GM23248 (cell line): ENCODE results near the gene CDH22.

ENCODE experiments used
- EZH2 ChIP-seq: fragments of 200-600 bp; sonication (generic); IDR thresholded peaks from 2 replicates; pipeline ENCODE4 v1.6.1; 2018; ENCODE audit warnings: antibody characterized with exemption, mild to moderate bottlenecking; ENCODE audit not compliant: insufficient read depth, poor library complexity, severe bottlenecking
- EZH2phosphoT487 ChIP-seq: fragments of 200-600 bp; sonication (generic); IDR thresholded peaks from 2 replicates; pipeline ENCODE4 v1.6.1; 2018; ENCODE audit warnings: antibody characterized with exemption, moderate library complexity, mild to moderate bottlenecking, low read depth; ENCODE audit not compliant: insufficient read depth

DNA sequence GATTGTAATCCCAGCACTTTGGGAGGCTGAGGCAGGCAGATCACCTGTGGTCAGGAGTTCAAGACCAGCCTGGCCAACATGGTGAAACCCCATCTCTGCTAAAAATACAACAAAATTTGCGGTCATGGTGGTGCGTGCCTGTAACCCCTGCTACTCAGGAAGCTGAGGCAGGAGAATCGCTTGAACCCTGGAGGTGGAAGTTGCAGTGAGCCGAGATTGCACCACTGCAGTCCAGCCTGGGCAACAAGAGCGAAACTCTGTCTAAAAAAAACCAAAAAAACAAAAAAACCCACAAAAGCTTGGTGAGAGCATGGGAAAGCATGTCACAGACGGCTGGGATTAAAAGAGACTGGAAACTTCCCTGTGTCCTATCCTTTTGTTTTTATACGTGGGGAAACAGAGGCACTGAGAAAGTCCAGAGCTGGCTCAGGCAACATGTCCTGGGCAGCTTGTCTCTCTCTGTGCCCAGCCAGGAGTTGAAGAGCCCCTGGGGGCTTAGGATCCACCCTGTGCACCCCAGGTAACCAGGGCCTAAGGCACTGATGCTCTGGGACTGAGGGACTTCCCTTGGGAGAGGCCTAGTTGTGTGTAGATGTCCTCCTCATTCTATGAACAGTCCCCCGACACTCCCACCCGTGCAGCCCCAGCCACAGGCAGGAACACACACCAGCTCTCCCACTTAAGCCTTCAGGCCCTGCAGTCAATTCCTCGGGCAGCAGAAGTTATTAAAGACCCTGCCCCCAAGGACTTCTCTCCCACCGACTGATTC is 174.2 kb downstream of the CDH22 start:
- no peak for TF ChIP-seq EZH2
- TF ChIP-seq EZH2phosphoT487: no peak
